Uterus (tissue), 4 donors: ENCODE measurements around the gene ATP4A. TPM values are rescaled to one million over a fixed set of nuclear protein-coding genes. Genes with fewer than 3 reads are reported as not detected.
A peak's percentile ranks its signal among the peaks of the same experiment; 100 is the strongest.

Experiments
- DNase-seq, 2 donors: peaks; one replicate each; pipeline ENCODE4 v3.0.0-alpha.2; 2019 to 2020
- H3K27ac ChIP-seq, 2 donors: fragments of 200-600 bp; sonication (generic); 1 replicate in 1 of 2; 2 replicates in 1 of 2; pipeline ENCODE4 v1.5.1; 2016 to 2018
- H3K27me3 ChIP-seq, 2 donors: fragments of 200-600 bp; sonication (generic); one replicate each; pipeline ENCODE4 v1.5.1; 2018 to 2019; ENCODE audit warnings: control low read depth in 1 of 2
- H3K36me3 ChIP-seq, 2 donors: fragments of 200-600 bp; sonication (generic); one replicate each; pipeline ENCODE4 v1.5.1; 2019; ENCODE audit warnings: control low read depth in 1 of 2
- H3K4me1 ChIP-seq, 2 donors: fragments of 200-600 bp; sonication (generic); one replicate each; pipeline ENCODE4 v1.5.1; 2018 to 2019; ENCODE audit warnings: control low read depth in 1 of 2
- H3K4me3 ChIP-seq, 2 donors: fragments of 200-600 bp; sonication (generic); 1 replicate in 1 of 2; 2 replicates in 1 of 2; pipeline ENCODE4 v1.5.1; 2018 to 2019; ENCODE audit warnings: mild to moderate bottlenecking in 1 of 2
- H3K9me3 ChIP-seq, 2 donors: fragments of 200-600 bp; sonication (generic); one replicate each; pipeline ENCODE4 v1.5.1; 2019; ENCODE audit warnings: control low read depth in 1 of 2
- POLR2A ChIP-seq, 2 donors: fragments of 450-650 bp; IDR thresholded peaks; one replicate each; pipeline ENCODE4 v1.6.1; 2016; ENCODE audit warnings: antibody characterized with exemption in 2 of 2, mild to moderate bottlenecking in 1 of 2, moderate library complexity in 1 of 2
- intact Hi-C: fragments of 100-400 bp; cut with DNase I; formaldehyde crosslinking; loops from one replicate; pipeline ENCODE4 v1.15.1; 2023; ENCODE audit warnings: low total_unique reads
- total RNA-seq, 4 donors: library from RNA; depleted of rRNA in 3 of 4; stranded (reverse); fragments of >200 nt in 3 of 4; gene quantifications; one replicate each; pipeline versions ENCODE4 v1.1.0 to v1.2.4, GENCODE V29; 2014 to 2023
- TF ChIP-seq, protein P1 (sequence below), 4 experiments: fragments of 200-600 bp in 2 of 4; fragments of 450-650 bp in 2 of 4; sonication (generic) in 2 of 4; IDR thresholded peaks; one replicate each; pipeline ENCODE4 v1.5.1; 2016 to 2019; ENCODE audit warnings: antibody characterized with exemption in 4 of 4, mild to moderate bottlenecking in 2 of 4, moderate library complexity in 1 of 4
- donor health status: DM: yes; HTN: yes; CAD: no.

ATP4A gene
- total RNA-seq, 4 donors from 2014 or later, result 0.14 TPM; not detected in 3

GRCh38 chr19:35549879-35550523, 13.5 kb downstream of the ATP4A start:
- H3K36me3 ChIP-seq, result no peaks in the 10 kb centered on the region

GRCh38 chr19:35549174-35549788, 14.2 kb downstream of the ATP4A start:
- H3K27ac ChIP-seq, result no peak overlapping the region
- H3K27me3 ChIP-seq, result no peaks in the 10 kb centered on the region
- H3K4me1 ChIP-seq, result peaks cover 0 to 14% of the 10 kb centered on the region in 2 donors
- TF ChIP-seq, protein P1, sequence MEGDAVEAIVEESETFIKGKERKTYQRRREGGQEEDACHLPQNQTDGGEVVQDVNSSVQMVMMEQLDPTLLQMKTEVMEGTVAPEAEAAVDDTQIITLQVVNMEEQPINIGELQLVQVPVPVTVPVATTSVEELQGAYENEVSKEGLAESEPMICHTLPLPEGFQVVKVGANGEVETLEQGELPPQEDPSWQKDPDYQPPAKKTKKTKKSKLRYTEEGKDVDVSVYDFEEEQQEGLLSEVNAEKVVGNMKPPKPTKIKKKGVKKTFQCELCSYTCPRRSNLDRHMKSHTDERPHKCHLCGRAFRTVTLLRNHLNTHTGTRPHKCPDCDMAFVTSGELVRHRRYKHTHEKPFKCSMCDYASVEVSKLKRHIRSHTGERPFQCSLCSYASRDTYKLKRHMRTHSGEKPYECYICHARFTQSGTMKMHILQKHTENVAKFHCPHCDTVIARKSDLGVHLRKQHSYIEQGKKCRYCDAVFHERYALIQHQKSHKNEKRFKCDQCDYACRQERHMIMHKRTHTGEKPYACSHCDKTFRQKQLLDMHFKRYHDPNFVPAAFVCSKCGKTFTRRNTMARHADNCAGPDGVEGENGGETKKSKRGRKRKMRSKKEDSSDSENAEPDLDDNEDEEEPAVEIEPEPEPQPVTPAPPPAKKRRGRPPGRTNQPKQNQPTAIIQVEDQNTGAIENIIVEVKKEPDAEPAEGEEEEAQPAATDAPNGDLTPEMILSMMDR (IDR thresholded peaks at IDR 0.05), result peak; percentile 56 to 71 (median 66)
- no peak for TF ChIP-seq POLR2A (IDR thresholded peaks at IDR 0.05)
- peak; percentile 35 to 67 for DNase-seq
- no peaks in the 10 kb centered on the region for H3K9me3 ChIP-seq
- H3K4me3 ChIP-seq, result no peak overlapping the region
- no peaks in the 10 kb centered on the region for H3K36me3 ChIP-seq
- intact Hi-C loops, result loop anchor here (10.0 kb wide), 1 partner anchor 166 kb away; the partner anchor contains the start of gene KMT2B

More at GRCh38 chr19:35549879-35550523, 13.5 kb downstream of the ATP4A start:
- no peaks in the 10 kb centered on the region for H3K9me3 ChIP-seq
- DNase-seq, result no peak
- intact Hi-C loops, result loop anchor here (10.0 kb wide), 1 partner anchor 165 kb away; the partner anchor contains the start of gene KMT2B
- peaks cover 0 to 10% of the 10 kb centered on the region in 2 donors for H3K4me1 ChIP-seq
- no peak overlapping the region for H3K4me3 ChIP-seq
- TF ChIP-seq POLR2A (IDR thresholded peaks at IDR 0.05), result no peak
- TF ChIP-seq, protein P1 (IDR thresholded peaks at IDR 0.05), result no peak
- no peak overlapping the region for H3K27ac ChIP-seq
- H3K27me3 ChIP-seq, result no peaks in the 10 kb centered on the region

- intact Hi-C loops, result loop anchor here (10.0 kb wide), 1 partner anchor 168 kb away; the partner anchor contains the start of gene KMT2B
- Histone ChIP-seq H3K4me1 (peaks cover 0 to 15% of the 10 kb centered on the region in 2 donors), H3K27me3 (no peaks in the 10 kb centered on the region), H3K9me3 (no peaks in the 10 kb centered on the region), H3K27ac (no peak overlapping the region), H3K36me3 (no peaks in the 10 kb centered on the region), H3K4me3 (peak overlapping the region; percentile 66 to 77)
- TF ChIP-seq, protein P1 (IDR thresholded peaks at IDR 0.05), result no peak
- no peak for TF ChIP-seq POLR2A (IDR thresholded peaks at IDR 0.05)
- no peak for DNase-seq
Measured at GRCh38 chr19:35546532-35546931, 16.9 kb downstream of the ATP4A start.

DNA sequence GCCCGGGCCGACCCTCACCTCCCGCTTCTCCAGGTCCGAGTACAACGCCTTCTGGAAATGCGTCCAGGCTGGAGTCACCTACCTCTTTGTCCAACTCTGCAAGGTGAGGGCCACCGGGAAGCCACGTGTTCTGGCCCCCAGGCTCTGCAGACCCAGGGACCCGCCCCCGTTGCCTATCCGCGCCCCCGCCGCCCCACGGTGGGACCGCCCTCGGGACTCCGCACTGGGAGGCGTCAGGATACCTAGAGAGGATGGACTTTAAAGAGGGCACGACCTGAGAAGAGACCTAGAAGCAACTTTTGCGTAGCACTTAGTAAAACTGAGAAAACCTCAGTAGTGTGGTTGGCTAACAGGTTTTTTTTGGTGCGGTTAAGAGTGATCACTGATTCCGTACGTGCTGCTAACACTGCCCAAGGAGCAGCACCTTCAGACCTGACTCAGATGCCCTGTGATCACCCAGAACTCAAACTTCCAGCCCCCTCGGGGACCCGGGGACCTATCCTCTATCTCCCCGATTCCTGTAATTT, 17.5 kb downstream of the ATP4A start:
- TF ChIP-seq, protein P1 (IDR thresholded peaks at IDR 0.05), result no peak
- no peak for TF ChIP-seq POLR2A (IDR thresholded peaks at IDR 0.05)
- intact Hi-C loops, result loop anchor here (10.0 kb wide), 1 partner anchor 169 kb away; the partner anchor contains the start of gene KMT2B
- Histone ChIP-seq H3K4me3 (peak overlapping the region; percentile 66 to 77), H3K36me3 (no peaks in the 10 kb centered on the region), H3K27ac (peak overlapping the region; percentile 62 to 82), H3K4me1 (peaks cover 0 to 15% of the 10 kb centered on the region in 2 donors), H3K27me3 (no peaks in the 10 kb centered on the region), H3K9me3 (no peaks in the 10 kb centered on the region)
- peak in 1 of 2 donors; percentile 41 for DNase-seq
